GM19035 (cell line): ENCODE data around the gene GNAL.
"Not testable (repeated sequence)": the region's sequence is repeated elsewhere in the genome, so short reads cannot be mapped to it uniquely, and the experiment has no call there.

Source experiments
- ATAC-seq: cut with Tn5 transposase; IDR thresholded peaks from one replicate; pipeline ENCODE4 v1.9.1; 2021; ENCODE audit not compliant: unreplicated experiment

GNAL gene

GRCh38 chr18:11842562-11842961 lies 153.5 kb downstream of the GNAL start:
- ATAC-seq, result no peak

- ATAC-seq, result no peak
Measured at GRCh38 chr18:11844436-11844835, 155.4 kb downstream of the GNAL start.

GRCh38 chr18:11845654-11846053 lies 156.6 kb downstream of the GNAL start:
- ATAC-seq, result no peak

GRCh38 chr18:11847811-11848210 lies 158.7 kb downstream of the GNAL start:
- ATAC-seq, result no peak

- ATAC-seq, result no peak
Measured at GRCh38 chr18:11849279-11849678, 160.2 kb downstream of the GNAL start.

GRCh38 chr18:11849841-11850634 lies 161.0 kb downstream of the GNAL start:
- ATAC-seq, result no peak

- peak; percentile 36 for ATAC-seq
Measured at GRCh38 chr18:11850821-11851145, 161.7 kb downstream of the GNAL start.

GRCh38 chr18:11851146-11851805 lies 162.2 kb downstream of the GNAL start, which contains the start of gene CHMP1B:
Gene CHMP1B (plus strand): TSS chr18:11851413. CDS start chr18:11851512, 99 bp downstream.
- ATAC-seq, result peak; percentile 95

GRCh38 chr18:11851806-11852337 lies 162.8 kb downstream of the GNAL start:
- peak; percentile 23 for ATAC-seq

GRCh38 chr18:11854554-11854953 lies 165.5 kb downstream of the GNAL start:
- ATAC-seq, result not testable (repeated sequence)

GRCh38 chr18:11857177-11857887 lies 168.3 kb downstream of the GNAL start:
- ATAC-seq, result no peak

- ATAC-seq, result no peak
Measured at GRCh38 chr18:11859282-11859830, 170.3 kb downstream of the GNAL start.

- no peak for ATAC-seq
Measured at GRCh38 chr18:11859903-11860407, 170.9 kb downstream of the GNAL start.

GRCh38 chr18:11860594-11861450 lies 171.8 kb downstream of the GNAL start:
- no peak for ATAC-seq

- no peak for ATAC-seq
Measured at GRCh38 chr18:11861583-11862288, 172.7 kb downstream of the GNAL start.

GRCh38 chr18:11862468-11863137 lies 173.5 kb downstream of the GNAL start:
- no peak for ATAC-seq

- ATAC-seq, result no peak
Measured at GRCh38 chr18:11864471-11864870, 175.4 kb downstream of the GNAL start.

GRCh38 chr18:11865071-11865470 lies 176.0 kb downstream of the GNAL start:
- ATAC-seq, result no peak

- no peak for ATAC-seq
Measured at GRCh38 chr18:11866329-11866728, 177.3 kb downstream of the GNAL start.
